ENCODE data around the gene NSD1. TPM values are rescaled to one million over a fixed set of nuclear protein-coding genes. Genes with fewer than 3 reads are reported as not detected.

Gene NSD1
- total and polyA plus RNA-seq, 9 of the 15 experiments (the other 6 are each of a cell fraction or from before 2014, with no cell fraction given), result 3.8 to 51.0 (median 24.7) TPM

DNA sequence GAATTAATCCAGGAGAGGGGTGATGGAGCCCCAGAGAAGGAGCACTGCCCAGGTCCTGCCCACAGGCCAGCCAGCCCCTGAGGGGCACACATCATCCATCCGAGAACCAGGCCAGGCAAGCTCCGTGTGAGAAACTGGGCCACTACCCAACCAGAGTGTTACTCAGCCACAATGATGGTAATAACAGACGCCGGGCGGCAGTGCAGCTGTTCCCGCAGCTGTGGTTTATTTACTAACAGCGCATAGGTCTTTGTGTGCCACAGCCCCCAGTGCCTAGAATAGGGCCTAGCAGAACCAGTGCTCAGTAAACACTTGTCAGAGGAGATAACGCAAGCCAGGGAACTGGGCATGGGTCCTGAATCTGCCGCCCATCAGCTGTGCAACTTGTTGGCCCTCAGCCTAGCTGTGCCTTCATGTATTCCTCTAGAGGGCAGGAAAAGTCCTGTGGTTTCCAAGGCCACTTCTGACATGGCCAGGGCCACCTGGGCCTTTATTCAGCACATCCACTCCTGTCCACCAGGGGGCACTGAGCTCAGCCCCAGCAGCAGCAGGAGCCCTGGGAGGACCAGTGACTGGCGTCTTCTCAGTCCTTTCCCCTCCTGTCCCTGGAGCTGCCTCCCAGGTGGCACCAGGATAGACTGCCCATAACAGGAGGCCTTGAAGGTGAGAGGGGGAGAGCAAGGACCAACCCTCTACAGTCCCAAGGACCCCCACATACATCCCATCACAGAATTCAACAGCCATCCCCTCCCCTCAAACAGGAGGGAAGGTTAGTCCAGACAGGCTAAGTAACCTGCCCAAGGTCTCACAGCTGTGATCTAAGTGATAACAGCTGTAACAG lies 176.0 kb downstream of the NSD1 start (continued):
- TF ChIP-seq, protein P1, sequence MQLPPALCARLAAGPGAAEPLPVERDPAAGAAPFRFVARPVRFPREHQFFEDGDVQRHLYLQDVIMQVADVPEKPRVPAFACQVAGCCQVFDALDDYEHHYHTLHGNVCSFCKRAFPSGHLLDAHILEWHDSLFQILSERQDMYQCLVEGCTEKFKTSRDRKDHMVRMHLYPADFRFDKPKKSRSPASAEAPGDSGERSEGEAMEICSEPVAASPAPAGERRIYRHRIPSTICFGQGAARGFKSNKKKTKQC (CRISPR knock-in tag; IDR thresholded peaks at IDR 0.05), result 0 out of 2 replicates have a peak, but pooled peaks have one; percentile 34
- TF ChIP-seq MTA3 (IDR thresholded peaks at IDR 0.05; ENCODE audit: borderline replicate concordance) (0 out of 2 replicates have a peak, but pooled peaks have one; percentile 50), ZBED1 (IDR thresholded peaks at IDR 0.05) (no peak), ZNF551 (CRISPR knock-in tag; IDR thresholded peaks at IDR 0.05) (no peak), CREBBP (IDR thresholded peaks at IDR 0.05; ENCODE audit: low read depth, low read length) (no peak)
- TF ChIP-seq, protein P2, sequence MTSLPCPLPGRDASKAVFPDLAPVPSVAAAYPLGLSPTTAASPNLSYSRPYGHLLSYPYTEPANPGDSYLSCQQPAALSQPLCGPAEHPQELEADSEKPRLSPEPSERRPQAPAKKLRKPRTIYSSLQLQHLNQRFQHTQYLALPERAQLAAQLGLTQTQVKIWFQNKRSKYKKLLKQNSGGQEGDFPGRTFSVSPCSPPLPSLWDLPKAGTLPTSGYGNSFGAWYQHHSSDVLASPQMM (CRISPR knock-in tag; IDR thresholded peaks at IDR 0.05), result no peak

DNA sequence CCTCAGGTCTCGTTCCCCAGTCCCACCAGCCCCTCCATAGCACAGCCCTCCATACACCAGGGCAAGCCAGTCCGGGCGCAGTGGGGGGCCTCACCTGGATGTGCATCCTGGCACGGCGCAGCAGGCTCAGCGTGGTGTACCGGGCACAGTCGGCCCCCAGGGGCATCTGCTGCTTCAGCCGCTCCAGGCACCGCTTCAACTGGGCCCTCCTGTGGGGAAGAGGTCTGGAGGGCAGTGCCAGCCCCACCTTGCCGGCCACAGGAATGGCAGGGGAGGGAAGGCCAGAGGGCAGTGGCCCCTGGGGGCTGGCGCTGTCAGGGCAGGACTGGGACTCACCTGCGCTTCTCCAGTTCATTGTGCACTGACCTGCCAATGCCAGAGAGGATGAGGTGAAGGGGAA lies 176.8 kb downstream of the NSD1 start:
- H3K9me3 ChIP-seq (replicated peaks; ENCODE audit: control insufficient read depth, insufficient read depth, low read depth, low read length), result no peaks in the 10 kb centered on the region
- H3K36me3 ChIP-seq (ENCODE audit: control insufficient read depth, insufficient read depth, low read length), result peaks cover 26% of the 10 kb centered on the region
- no peaks in the 10 kb centered on the region; the same call in 1 of the 2 replicates for H4K20me1 ChIP-seq (replicated peaks; ENCODE audit: control insufficient read depth, insufficient read depth, low read length)
- H3K27me3 ChIP-seq (ENCODE audit: control insufficient read depth in 2 of 2, insufficient read depth in 2 of 2, low read length in 2 of 2), result no peaks in the 10 kb centered on the region
- 89% methylated on average over 12 of the region's 13 CpGs for WGBS (ENCODE audit: insufficient coverage, low coverage, missing lambda C conversion rate)
- H3K9me1 ChIP-seq (ENCODE audit: control insufficient read depth, insufficient read depth, low read length), result no peaks in the 10 kb centered on the region
- 0 out of 2 replicates have a peak overlapping the region, but pooled peaks have one; percentile 71 for H3K4me2 ChIP-seq (ENCODE audit: insufficient read depth, low read length)
- no peak overlapping the region for H3K4me3 ChIP-seq
- in situ Hi-C loops (cut with MboI) (no loop called here), intact Hi-C loops (cut with micrococcal nuclease) (no loop called here)
- H3K79me2 ChIP-seq (ENCODE audit: control insufficient read depth, insufficient read depth, low read length), result peaks cover 21% of the 10 kb centered on the region
- DNase-seq (ENCODE audit: extremely low read depth in 1 of 4, low spot score in 3 of 4), result no peak
- FAIRE-seq, result no peak
- BruUV-seq (replicated peaks), result no TSS peak
- H3K27ac ChIP-seq (ENCODE audit: extremely low read depth, low read depth, low read length), result no peak overlapping the region
- POLR2A ChIA-PET, result interaction anchor here (0.5 to 2.5 kb wide), 12 partner anchors 9 to 198 kb away, joined by 3 to 9 read pairs (median 3); partner anchors contain the start of gene LMAN2
- no peak overlapping the region for H2AFZ ChIP-seq (ENCODE audit: low read depth, low read length)
- CTCF ChIA-PET (ENCODE audit: low intra/inter-chr PET ratio), result interaction anchor here (1.1 to 1.3 kb wide), 2 partner anchors 144 to 197 kb away, joined by 4 to 6 read pairs; no protein-coding TSS in a partner anchor
- H3K4me1 ChIP-seq (replicated peaks in 1 of 2; ENCODE audit: control insufficient read depth in 2 of 2, insufficient read depth in 2 of 2, low read length in 2 of 2), result peaks cover 26 to 79% of the 10 kb centered on the region in 2 experiments
- no peak for ATAC-seq
- peak overlapping the region; percentile 12 to 98; a peak in 3 of 4 replicates for H3K9ac ChIP-seq (ENCODE audit: insufficient read depth in 1 of 2, low read depth in 2 of 2, low read length in 2 of 2)
- no peak for TF ChIP-seq STAG1 (CRISPR knock-in tag; IDR thresholded peaks at IDR 0.05; ENCODE audit: borderline replicate concordance)
- TF ChIP-seq ZNF311 (CRISPR knock-in tag; IDR thresholded peaks at IDR 0.05), result no peak
- TF ChIP-seq POLR2G (IDR thresholded peaks at IDR 0.05; ENCODE audit: low read depth, low read length), result peak; percentile 53; the same call in 1 of the 2 replicates
- 0 out of 2 replicates have a peak, but pooled peaks have one; percentile 2 for TF ChIP-seq ZFX (CRISPR knock-in tag; IDR thresholded peaks at IDR 0.05)
- TF ChIP-seq PPARD (CRISPR knock-in tag; IDR thresholded peaks at IDR 0.05), result no peak
- TF ChIP-seq SLC30A9 (CRISPR knock-in tag; IDR thresholded peaks at IDR 0.05), result no peak
- TF ChIP-seq DIDO1 (tag; IDR thresholded peaks at IDR 0.05; ENCODE audit: low read depth), result no peak
- TF ChIP-seq ELF4 (CRISPR knock-in tag; IDR thresholded peaks at IDR 0.05), result no peak
- no peak for TF ChIP-seq TAF1 (IDR thresholded peaks at IDR 0.05; ENCODE audit: control insufficient read depth, extremely low read depth, insufficient read depth, low read length, severe bottlenecking)
- TF ChIP-seq ZBTB17 (CRISPR knock-in tag; IDR thresholded peaks at IDR 0.05), result no peak
- no peak for TF ChIP-seq LARP7 (IDR thresholded peaks at IDR 0.05)
- no peak for TF ChIP-seq BMI1 (IDR thresholded peaks at IDR 0.05; ENCODE audit: low read length)
- no peak for TF ChIP-seq ZNF395 (CRISPR knock-in tag; IDR thresholded peaks at IDR 0.05)

All from K562 (cell line).